Loucy (cell line): Measurements from ENCODE around the gene PTGDR.

ENCODE experiments used
- EZH2phosphoT487 ChIP-seq: fragments of 200-600 bp; IDR thresholded peaks from 2 replicates; pipeline ENCODE4 v1.6.1; 2018; ENCODE audit warnings: antibody characterized with exemption, mild to moderate bottlenecking, moderate library complexity, borderline replicate concordance
- TF ChIP-seq, protein P1 (sequence below): fragments of 200-600 bp; sonication (generic); conservative IDR thresholded peaks from 2 replicates; pipeline ENCODE4 v1.5.1; 2014; ENCODE audit warnings: mild to moderate bottlenecking, antibody characterized with exemption, low read length

DNA sequence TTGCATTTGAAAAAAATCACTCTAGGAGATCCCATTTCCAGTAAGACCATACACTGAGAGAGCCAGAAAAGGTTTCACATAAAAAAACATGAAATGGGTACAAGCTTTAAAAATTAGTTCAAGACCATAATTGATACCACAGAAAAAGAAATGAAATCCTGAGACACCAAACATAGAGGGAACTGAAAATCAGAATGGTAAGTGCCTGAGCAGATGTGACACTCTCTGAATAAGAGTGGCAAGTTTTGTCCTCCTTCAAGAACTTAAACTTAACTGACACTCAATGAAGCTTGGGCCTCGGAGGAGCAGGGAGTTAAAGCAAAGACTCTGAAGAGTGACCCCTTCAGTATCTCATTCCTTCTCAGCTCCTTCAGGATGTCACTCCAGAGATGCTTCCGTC is 23.2 kb upstream of the PTGDR start:
- TF ChIP-seq, protein P1, sequence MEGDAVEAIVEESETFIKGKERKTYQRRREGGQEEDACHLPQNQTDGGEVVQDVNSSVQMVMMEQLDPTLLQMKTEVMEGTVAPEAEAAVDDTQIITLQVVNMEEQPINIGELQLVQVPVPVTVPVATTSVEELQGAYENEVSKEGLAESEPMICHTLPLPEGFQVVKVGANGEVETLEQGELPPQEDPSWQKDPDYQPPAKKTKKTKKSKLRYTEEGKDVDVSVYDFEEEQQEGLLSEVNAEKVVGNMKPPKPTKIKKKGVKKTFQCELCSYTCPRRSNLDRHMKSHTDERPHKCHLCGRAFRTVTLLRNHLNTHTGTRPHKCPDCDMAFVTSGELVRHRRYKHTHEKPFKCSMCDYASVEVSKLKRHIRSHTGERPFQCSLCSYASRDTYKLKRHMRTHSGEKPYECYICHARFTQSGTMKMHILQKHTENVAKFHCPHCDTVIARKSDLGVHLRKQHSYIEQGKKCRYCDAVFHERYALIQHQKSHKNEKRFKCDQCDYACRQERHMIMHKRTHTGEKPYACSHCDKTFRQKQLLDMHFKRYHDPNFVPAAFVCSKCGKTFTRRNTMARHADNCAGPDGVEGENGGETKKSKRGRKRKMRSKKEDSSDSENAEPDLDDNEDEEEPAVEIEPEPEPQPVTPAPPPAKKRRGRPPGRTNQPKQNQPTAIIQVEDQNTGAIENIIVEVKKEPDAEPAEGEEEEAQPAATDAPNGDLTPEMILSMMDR, result no peak
- no peak for TF ChIP-seq EZH2phosphoT487
